AG10803 (cell line): ENCODE measurements around the gene UBTD1.

Experiments
- DNase-seq: peaks from one replicate; pipeline ENCODE4 v3.0.0; 2010; ENCODE audit warnings: low read depth
- H3K4me3 ChIP-seq: 2 replicates; pipeline ENCODE4 v1.5.1; 2011; ENCODE audit warnings: mild to moderate bottlenecking, low read length, control low read depth
- TF ChIP-seq, protein P1 (sequence below): conservative IDR thresholded peaks from 2 replicates; pipeline ENCODE4 v1.5.1; 2011; ENCODE audit warnings: mild to moderate bottlenecking, low read length, control low read depth, inconsistent platforms

Gene UBTD1

DNA sequence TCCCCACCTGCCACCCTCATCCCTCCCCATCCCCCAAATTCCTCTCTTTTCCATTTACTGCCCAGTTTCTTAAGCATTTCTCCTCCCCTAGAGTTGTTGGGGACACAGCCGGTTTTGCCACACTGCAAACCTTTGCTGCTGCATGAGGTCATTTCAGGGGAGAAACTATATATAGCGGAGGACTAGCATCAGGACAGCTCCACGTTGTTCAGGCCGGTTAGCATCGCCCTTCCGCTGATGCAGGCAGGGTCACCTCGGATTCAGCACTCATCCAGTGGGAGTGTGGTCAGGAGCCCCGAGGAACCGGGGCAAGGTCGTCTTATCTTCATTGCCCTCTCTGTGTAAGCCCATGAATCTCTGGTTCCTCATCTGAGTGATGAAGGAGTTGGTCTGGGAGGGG is 15.6 kb downstream of the UBTD1 start:
- H3K4me3 ChIP-seq, result no peak overlapping the region
- DNase-seq, result no peak
- TF ChIP-seq, protein P1, sequence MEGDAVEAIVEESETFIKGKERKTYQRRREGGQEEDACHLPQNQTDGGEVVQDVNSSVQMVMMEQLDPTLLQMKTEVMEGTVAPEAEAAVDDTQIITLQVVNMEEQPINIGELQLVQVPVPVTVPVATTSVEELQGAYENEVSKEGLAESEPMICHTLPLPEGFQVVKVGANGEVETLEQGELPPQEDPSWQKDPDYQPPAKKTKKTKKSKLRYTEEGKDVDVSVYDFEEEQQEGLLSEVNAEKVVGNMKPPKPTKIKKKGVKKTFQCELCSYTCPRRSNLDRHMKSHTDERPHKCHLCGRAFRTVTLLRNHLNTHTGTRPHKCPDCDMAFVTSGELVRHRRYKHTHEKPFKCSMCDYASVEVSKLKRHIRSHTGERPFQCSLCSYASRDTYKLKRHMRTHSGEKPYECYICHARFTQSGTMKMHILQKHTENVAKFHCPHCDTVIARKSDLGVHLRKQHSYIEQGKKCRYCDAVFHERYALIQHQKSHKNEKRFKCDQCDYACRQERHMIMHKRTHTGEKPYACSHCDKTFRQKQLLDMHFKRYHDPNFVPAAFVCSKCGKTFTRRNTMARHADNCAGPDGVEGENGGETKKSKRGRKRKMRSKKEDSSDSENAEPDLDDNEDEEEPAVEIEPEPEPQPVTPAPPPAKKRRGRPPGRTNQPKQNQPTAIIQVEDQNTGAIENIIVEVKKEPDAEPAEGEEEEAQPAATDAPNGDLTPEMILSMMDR, result no peak

DNA sequence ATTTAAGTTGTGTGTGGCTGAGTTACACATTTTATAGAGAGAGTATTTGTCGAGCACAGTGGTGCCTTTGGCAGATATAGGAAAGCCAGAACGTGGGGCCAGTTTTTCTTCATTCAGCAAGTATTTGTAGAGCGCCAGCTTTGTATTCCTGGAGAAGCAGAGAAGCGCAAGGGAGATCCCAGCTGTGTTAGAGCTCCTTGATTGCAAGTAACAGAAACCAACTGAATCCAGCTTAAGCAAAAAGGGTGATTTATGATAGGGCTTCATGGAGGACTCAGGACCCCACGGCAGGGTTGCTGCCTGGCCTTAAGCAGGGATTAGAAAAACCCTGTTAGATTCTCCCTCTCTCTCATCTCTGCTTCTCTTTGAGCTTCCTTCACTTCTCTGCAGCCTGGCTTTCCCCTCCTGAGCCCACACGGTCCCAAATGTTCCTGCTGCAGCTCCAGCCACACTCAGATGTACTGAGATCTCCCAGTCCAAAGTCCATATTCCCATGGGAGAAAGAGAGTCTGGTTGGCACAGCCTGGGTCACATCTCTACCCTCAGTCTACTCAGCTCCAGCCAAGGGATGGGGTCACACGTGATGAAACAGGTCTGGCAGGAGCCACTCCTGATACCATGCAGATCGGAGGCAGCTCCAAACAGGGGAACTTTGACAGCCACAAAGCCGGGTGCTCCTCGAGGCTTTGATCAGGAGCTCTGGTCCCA is 16.7 kb downstream of the UBTD1 start:
- TF ChIP-seq, protein P1, result no peak
- no peak for DNase-seq
- no peak overlapping the region for H3K4me3 ChIP-seq

DNA sequence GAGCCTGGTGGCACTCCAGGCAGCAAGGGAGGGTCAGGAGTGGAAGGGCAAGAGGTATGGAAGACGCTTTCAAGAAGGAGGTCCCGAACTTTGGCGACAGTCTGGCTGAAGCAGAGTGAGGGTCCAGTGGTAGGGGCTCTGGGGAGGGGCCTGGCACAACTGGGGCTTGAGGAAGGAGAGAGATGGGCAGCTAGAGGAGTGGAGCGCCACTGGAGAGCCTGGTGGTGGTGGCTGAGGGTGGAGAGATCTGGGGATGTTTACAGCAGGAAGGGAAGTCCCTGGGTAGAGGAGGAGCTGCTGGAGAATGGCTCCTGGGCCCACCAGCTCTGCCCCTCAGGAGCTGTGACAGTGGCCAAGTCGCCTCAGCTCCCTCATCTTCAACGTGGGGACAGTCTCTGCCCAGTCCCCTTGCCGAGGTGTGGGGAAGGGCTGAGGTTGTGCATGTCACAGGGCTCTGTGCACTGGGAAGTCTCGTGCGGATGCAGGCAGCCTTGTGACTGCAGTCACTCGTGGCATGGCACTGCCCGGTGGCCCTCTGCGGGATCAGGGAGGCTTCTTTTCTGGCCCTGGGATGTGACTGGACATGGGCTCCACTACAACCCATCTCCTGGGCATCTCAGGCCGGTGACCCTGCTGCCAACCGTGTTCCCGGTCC is 18.5 kb downstream of the UBTD1 start:
- H3K4me3 ChIP-seq, result no peak overlapping the region
- TF ChIP-seq, protein P1, result no peak
- no peak for DNase-seq

DNA sequence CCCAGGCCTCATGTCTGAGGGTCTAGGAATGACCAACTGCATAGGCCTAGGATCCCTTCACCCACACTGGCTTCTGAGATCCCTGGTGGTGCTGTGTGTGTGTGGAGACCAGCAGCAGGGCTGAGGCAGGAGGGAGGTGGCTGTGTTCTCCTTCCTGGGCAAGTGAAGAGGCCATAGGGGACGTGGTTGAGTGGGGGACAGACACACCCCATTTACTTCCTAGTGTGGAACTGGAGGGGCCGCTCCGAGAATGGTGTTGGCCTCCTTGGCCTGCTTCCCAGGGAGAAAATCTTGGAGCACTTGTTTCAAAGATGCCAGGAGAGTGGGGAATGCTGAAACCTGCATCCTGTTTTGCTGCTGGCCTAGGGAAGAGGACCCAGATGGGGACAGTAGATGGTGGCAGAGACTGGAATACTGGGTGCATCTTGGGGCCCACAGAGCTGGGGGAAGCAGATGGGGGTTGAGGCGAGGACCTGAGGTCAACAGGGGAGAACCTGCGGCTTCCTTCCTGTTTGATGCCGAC is 19.1 kb downstream of the UBTD1 start:
- no peak overlapping the region for H3K4me3 ChIP-seq
- TF ChIP-seq, protein P1, result no peak
- DNase-seq, result no peak

DNA sequence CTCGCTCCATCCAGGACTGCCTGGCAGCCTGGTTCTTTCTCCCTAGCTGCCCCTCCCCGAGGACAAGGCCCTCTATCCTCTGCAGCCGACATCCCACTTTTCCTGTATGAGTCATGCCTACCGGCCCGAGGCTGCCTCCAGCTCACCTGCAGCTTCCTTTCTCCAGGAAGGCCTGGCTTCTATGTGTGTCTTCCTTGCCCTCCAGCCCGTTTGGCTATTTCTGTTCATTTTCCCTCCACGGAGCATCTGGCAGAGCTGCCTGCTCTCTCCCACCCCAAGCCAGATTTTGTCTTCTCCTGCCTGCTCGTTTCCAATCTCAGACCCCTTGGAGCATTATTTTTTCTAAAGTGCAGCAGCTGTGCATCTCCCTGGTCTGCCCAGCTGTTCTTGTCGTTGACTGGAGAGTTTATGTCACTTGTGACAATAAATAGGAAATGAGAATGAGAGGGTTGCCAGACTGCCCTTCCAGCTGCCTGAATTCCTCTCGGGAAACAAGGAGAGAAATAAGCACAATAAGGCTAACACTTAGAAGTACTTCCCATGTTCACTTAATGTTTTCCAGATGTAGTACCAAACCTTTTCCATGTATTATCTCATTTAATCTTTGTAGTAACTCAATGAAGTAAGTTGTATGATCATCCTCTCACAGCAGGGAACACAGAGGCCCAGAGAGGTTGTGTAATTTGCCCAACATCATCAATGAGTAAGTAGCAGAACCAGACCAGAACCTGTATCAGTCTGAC is 19.7 kb downstream of the UBTD1 start:
- TF ChIP-seq, protein P1, result no peak
- H3K4me3 ChIP-seq, result no peak overlapping the region
- DNase-seq, result peak; percentile 62

DNA sequence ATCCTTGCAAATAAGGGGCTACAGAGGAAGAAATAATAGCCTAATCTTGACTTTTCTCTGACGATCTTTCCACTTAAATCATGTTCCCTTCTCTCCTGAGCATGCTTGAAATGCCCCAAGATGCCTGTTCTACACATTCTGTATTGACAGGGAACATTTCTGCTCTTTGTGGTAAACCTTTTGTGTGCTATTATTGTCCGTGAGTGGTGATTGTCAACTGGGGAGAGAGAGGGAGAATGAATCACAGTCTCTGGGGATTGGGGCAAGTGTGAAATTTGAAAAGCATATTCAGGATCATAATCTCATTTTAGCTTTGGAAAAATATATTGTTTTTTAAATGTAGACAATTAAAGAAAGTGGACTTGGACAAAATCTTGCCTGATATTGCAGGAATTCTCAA is 20.6 kb downstream of the UBTD1 start:
- H3K4me3 ChIP-seq, result no peak overlapping the region
- TF ChIP-seq, protein P1, result no peak
- no peak for DNase-seq
